Mucosa of rectum (tissue), 2 donors: ENCODE results near the gene ZNF248.

Experiments
- H3K27ac ChIP-seq, 2 donors: one replicate each; pipeline ENCODE4 v1.7.0; 2013; ENCODE audit warnings: inconsistent platforms in 2 of 2, low read depth in 2 of 2, low read length in 2 of 2
- H3K27me3 ChIP-seq, 2 donors: one replicate each; pipeline ENCODE4 v1.7.0; 2013; ENCODE audit warnings: low read length in 2 of 2; ENCODE audit not compliant: control insufficient read depth in 2 of 2, insufficient read depth in 2 of 2
- H3K36me3 ChIP-seq, 2 donors: one replicate each; pipeline ENCODE4 v1.7.0; 2013; ENCODE audit warnings: low read length in 2 of 2; ENCODE audit not compliant: control insufficient read depth in 2 of 2, insufficient read depth in 2 of 2
- H3K4me1 ChIP-seq, 2 donors: one replicate each; pipeline ENCODE4 v1.7.0; 2013; ENCODE audit warnings: low read length in 2 of 2, mild to moderate bottlenecking in 1 of 2; ENCODE audit not compliant: control insufficient read depth in 2 of 2, insufficient read depth in 2 of 2
- H3K4me3 ChIP-seq, 2 donors: one replicate each; pipeline ENCODE4 v1.7.0; 2013; ENCODE audit warnings: low read length in 2 of 2
- H3K9ac ChIP-seq, 2 donors: one replicate each; pipeline ENCODE4 v1.7.0; 2013; ENCODE audit warnings: low read length in 2 of 2, low read depth in 1 of 2, mild to moderate bottlenecking in 1 of 2
- H3K9me3 ChIP-seq, 2 donors: one replicate each; pipeline ENCODE4 v1.7.0; 2013; ENCODE audit warnings: low read length in 2 of 2; ENCODE audit not compliant: control insufficient read depth in 2 of 2
- donor health status: healthy.
- donor health status: Normal muscosa, but diverticular disease.

ZNF248 gene

GRCh38 chr10:37831495-37832333, 25.7 kb downstream of the ZNF248 start:
- H3K9ac ChIP-seq = no peak overlapping the region
- H3K36me3 ChIP-seq = peaks cover 68 to 77% of the 10 kb centered on the region in 2 donors
- H3K4me3 ChIP-seq = peak overlapping the region in 1 of 2 donors; percentile 8
- peaks cover 22 to 49% of the 10 kb centered on the region in 2 donors for H3K9me3 ChIP-seq
- H3K27ac ChIP-seq = no peak overlapping the region
- no peaks in the 10 kb centered on the region for H3K4me1 ChIP-seq
- H3K27me3 ChIP-seq = no peaks in the 10 kb centered on the region

DNA sequence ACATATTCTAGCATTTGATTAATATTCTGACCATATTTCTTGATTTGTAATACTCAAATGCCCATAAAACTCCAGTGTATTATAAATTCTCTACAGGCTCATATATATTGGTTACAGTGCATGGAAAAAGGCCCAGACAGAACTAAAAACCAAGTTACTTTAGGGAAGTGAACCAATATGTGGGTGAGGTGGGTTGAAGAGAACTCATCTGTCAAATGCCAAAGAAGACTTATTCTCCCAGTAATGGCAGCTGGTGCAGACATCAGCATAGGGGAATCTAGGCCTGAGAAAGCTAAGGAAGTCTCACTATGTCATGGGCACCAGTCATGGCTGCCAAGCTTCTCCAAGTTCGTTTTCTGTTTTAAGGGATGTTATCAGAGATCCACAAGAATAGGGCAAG, 30.6 kb downstream of the ZNF248 start:
- no peak overlapping the region for H3K9ac ChIP-seq
- H3K9me3 ChIP-seq = peaks cover 10 to 34% of the 10 kb centered on the region in 2 donors
- peaks cover 34 to 39% of the 10 kb centered on the region in 2 donors for H3K36me3 ChIP-seq
- no peak overlapping the region for H3K4me3 ChIP-seq
- H3K27ac ChIP-seq = no peak overlapping the region
- H3K4me1 ChIP-seq = no peaks in the 10 kb centered on the region
- H3K27me3 ChIP-seq = no peaks in the 10 kb centered on the region

DNA sequence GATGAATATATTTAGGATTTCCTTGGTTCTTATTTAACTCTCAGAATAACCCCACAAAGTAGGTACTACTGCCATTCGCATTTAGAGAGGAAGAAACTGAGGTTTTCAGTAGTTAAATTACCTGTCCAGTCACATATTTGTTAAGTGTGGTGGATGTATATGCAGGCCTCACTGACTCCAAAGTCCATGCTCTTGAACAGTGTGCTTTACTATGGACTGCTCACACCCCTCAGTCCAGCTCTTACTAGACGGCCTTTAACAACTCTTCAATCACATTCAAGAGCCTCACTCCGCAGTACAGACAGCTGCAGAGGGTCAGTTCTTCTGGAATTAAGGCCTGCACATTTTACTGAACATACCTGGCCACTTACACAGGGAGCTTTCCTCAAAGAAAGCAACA, 36.2 kb downstream of the ZNF248 start:
- H3K4me3 ChIP-seq = no peak overlapping the region
- H3K36me3 ChIP-seq = no peaks in the 10 kb centered on the region
- H3K4me1 ChIP-seq = no peaks in the 10 kb centered on the region
- no peaks in the 10 kb centered on the region for H3K27me3 ChIP-seq
- H3K9me3 ChIP-seq = peaks cover 19 to 39% of the 10 kb centered on the region in 2 donors
- no peak overlapping the region for H3K9ac ChIP-seq
- H3K27ac ChIP-seq = no peak overlapping the region

DNA sequence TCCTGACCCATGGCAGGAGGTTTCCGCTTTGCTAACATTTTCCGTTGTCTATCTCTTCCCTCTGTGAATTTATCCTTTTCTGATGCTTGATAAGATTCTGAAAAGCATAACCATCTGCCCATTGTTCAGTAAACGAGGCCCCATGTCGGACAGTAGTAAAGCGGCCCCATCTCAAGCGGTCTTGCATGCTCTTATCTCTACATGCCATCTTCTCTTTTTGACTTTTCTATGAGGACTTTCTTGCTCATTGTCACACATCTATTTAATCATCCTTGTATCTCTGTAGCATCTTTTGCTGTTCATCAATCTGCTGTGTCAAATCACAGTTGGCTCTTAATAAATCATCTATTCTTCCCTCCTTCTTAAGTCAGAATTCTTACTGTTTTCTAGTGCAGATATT, 37.6 kb downstream of the ZNF248 start:
- Histone ChIP-seq H3K4me1 (no peaks in the 10 kb centered on the region), H3K27ac (no peak overlapping the region), H3K36me3 (no peaks in the 10 kb centered on the region), H3K4me3 (no peak overlapping the region), H3K27me3 (no peaks in the 10 kb centered on the region), H3K9me3 (peaks cover 22 to 40% of the 10 kb centered on the region in 2 donors), H3K9ac (no peak overlapping the region)

GRCh38 chr10:37816290-37816689, 41.1 kb downstream of the ZNF248 start:
- Histone ChIP-seq H3K4me1 (no peaks in the 10 kb centered on the region), H3K27ac (no peak overlapping the region), H3K4me3 (no peak overlapping the region), H3K36me3 (no peaks in the 10 kb centered on the region), H3K9ac (no peak overlapping the region), H3K9me3 (peaks cover 25 to 30% of the 10 kb centered on the region in 2 donors), H3K27me3 (no peaks in the 10 kb centered on the region)

DNA sequence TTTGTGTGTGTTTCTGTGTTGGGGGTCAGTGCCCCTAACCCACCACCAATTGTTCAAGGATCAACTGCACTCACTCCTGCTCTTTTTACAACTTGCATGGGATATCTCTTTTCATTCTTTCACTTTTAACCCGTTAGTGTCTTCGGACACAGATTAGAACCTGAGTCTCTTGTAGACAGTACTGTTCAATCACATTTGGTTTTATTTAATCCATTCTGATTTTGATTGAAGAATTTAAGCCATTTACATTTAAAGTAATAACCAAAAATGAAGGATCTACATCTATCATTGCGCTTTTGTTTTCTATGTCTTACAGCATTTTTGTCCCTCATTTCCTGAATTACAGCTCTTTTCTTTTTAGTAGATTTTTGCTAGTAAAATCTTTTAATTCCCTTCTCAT, 43.6 kb downstream of the ZNF248 start:
- Histone ChIP-seq H3K9ac (no peak overlapping the region), H3K36me3 (no peaks in the 10 kb centered on the region), H3K4me1 (no peaks in the 10 kb centered on the region), H3K4me3 (no peak overlapping the region), H3K27me3 (no peaks in the 10 kb centered on the region), H3K27ac (no peak overlapping the region), H3K9me3 (peaks cover 16 to 19% of the 10 kb centered on the region in 2 donors)

DNA sequence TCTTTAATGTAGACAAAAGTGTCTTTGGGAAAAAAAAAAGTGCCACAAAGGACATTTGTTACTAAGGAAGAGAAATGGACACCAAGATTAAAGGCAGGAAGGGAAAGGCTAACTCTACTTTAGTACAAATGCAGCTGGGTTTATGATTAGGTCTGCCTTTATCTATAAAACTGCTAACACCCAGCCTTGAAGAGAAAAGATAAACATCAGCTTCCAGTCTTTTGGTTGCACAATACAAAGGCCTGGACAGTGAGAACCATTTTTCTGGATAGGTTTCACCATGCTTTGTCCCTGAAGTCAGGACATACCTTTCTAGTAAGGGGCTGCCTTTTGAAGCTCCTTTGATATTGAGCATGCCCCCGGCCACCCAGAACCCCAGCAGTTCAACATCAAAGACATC, 45.1 kb downstream of the ZNF248 start:
- no peaks in the 10 kb centered on the region for H3K27me3 ChIP-seq
- no peaks in the 10 kb centered on the region for H3K4me1 ChIP-seq
- no peak overlapping the region for H3K9ac ChIP-seq
- no peak overlapping the region for H3K27ac ChIP-seq
- no peak overlapping the region for H3K4me3 ChIP-seq
- H3K9me3 ChIP-seq = peaks cover 10 to 14% of the 10 kb centered on the region in 2 donors
- no peaks in the 10 kb centered on the region for H3K36me3 ChIP-seq

DNA sequence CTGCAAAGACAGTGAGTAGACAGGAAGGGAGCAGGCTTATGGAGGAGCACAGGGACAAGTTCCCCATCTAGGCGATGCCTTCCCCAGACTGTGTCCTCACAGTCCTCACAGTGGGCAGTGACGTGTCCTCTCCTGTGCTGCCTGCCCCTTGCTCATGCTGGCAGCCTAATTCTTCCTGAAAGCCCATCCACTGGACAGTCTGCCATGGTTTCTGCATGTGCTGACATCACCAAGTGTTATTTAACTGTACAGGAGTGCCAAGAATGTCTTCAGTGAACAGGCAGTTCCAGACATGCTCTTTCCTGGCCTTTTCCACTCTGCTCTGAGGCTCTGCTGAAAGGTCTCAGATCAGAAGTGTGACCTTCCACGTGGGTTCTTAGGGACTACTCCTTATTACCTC, 54.1 kb downstream of the ZNF248 start:
- H3K4me1 ChIP-seq = no peaks in the 10 kb centered on the region
- no peak overlapping the region for H3K4me3 ChIP-seq
- H3K9ac ChIP-seq = no peak overlapping the region
- no peaks in the 10 kb centered on the region for H3K27me3 ChIP-seq
- H3K27ac ChIP-seq = no peak overlapping the region
- no peaks in the 10 kb centered on the region for H3K9me3 ChIP-seq
- no peaks in the 10 kb centered on the region for H3K36me3 ChIP-seq

- Histone ChIP-seq H3K27me3 (no peaks in the 10 kb centered on the region), H3K9ac (no peak overlapping the region), H3K36me3 (no peaks in the 10 kb centered on the region), H3K9me3 (no peaks in the 10 kb centered on the region), H3K27ac (no peak overlapping the region), H3K4me3 (no peak overlapping the region), H3K4me1 (no peaks in the 10 kb centered on the region)
These were observed 55.9 kb downstream of the ZNF248 start for GRCh38 chr10:37801557-37801956.

GRCh38 chr10:37794305-37794976, 63.0 kb downstream of the ZNF248 start:
- Histone ChIP-seq H3K9ac (no peak overlapping the region), H3K4me1 (no peaks in the 10 kb centered on the region), H3K4me3 (no peak overlapping the region), H3K9me3 (peaks cover 5 to 8% of the 10 kb centered on the region in 2 donors), H3K36me3 (no peaks in the 10 kb centered on the region), H3K27ac (no peak overlapping the region), H3K27me3 (no peaks in the 10 kb centered on the region)
